CD4-positive, alpha-beta T cell (primary cell): ENCODE results near the gene FKBP15. TPM values are rescaled to one million over a fixed set of nuclear protein-coding genes. Genes with fewer than 3 reads are reported as not detected.
A peak's percentile ranks its signal among the peaks of the same experiment; 100 is the strongest.

Experiments
- ATAC-seq: fragments of 200-7000 bp; cut with Tn5 transposase; one replicate; pipeline ENCODE4 v1.10.0; 2022; ENCODE audit warnings: mild to moderate bottlenecking; ENCODE audit not compliant: poor library complexity
- CTCF ChIA-PET: fragments of 350-600 bp; sonication (Branson Sonifier 250); formaldehyde crosslinking; loops from one replicate; lab custom pipeline; 2021; ENCODE audit warnings: antibody characterized with exemption, inconsistent platforms; lab: Charles Lee
- POLR2A ChIA-PET: fragments of 350-600 bp; sonication (Branson Sonifier 250); formaldehyde crosslinking; loops from one replicate; lab custom pipeline; 2021; ENCODE audit warnings: antibody characterized with exemption, inconsistent platforms; lab: Charles Lee
- DNase-seq, 14 experiments: peaks; one replicate each; pipeline ENCODE4 v3.0.0-alpha.2; 2013 to 2020; ENCODE audit warnings: mixed read lengths in 2 of 14
- H3K27ac ChIP-seq, 2 donors: one replicate each; pipeline versions ENCODE4 v1.5.1 to v1.7.0; 2013; ENCODE audit warnings: low read length in 2 of 2, low read depth in 1 of 2, mild to moderate bottlenecking in 1 of 2
- H3K27me3 ChIP-seq, 2 experiments: 1 replicate in 1 of 2; 2 replicates in 1 of 2; pipeline versions ENCODE4 v1.6.1 to v1.7.0; 2013; ENCODE audit warnings: low read length in 2 of 2, control low read depth in 1 of 2, mild to moderate bottlenecking in 1 of 2, moderate library complexity in 1 of 2; ENCODE audit not compliant: insufficient read depth in 2 of 2, control insufficient read depth in 1 of 2
- H3K36me3 ChIP-seq: one replicate; pipeline ENCODE4 v1.6.1; 2013; ENCODE audit warnings: low read length, control low read depth; ENCODE audit not compliant: insufficient read depth
- H3K4me1 ChIP-seq: one replicate; pipeline ENCODE4 v1.6.1; 2013; ENCODE audit warnings: low read length, control low read depth; ENCODE audit not compliant: insufficient read depth
- H3K4me3 ChIP-seq: one replicate; pipeline ENCODE4 v1.5.1; 2013; ENCODE audit warnings: mild to moderate bottlenecking, low read length, moderate library complexity
- H3K9me3 ChIP-seq, 2 experiments: 1 replicate in 1 of 2; 2 replicates in 1 of 2; pipeline versions ENCODE4 v1.6.1 to v1.7.0; 2013; ENCODE audit warnings: low read length in 2 of 2, mild to moderate bottlenecking in 2 of 2, control low read depth in 1 of 2, moderate library complexity in 1 of 2; ENCODE audit not compliant: control insufficient read depth in 1 of 2, insufficient read depth in 1 of 2
- H3K27ac Mint-ChIP-seq: one replicate; pipeline ENCODE4 v1.8.0; 2020; ENCODE audit warnings: mixed read lengths
- H3K27me3 Mint-ChIP-seq: one replicate; pipeline ENCODE4 v1.8.0; 2021; ENCODE audit warnings: mixed read lengths
- H3K36me3 Mint-ChIP-seq: one replicate; pipeline ENCODE4 v1.8.0; 2021; ENCODE audit warnings: low read depth, mixed read lengths
- H3K4me1 Mint-ChIP-seq: one replicate; pipeline ENCODE4 v1.8.0; 2021; ENCODE audit warnings: low read depth, mixed read lengths
- H3K4me3 Mint-ChIP-seq: one replicate; pipeline ENCODE4 v1.8.0; 2020; ENCODE audit warnings: mild to moderate bottlenecking, mixed read lengths
- H3K9me3 Mint-ChIP-seq: one replicate; pipeline ENCODE4 v1.8.0; 2020; ENCODE audit warnings: mixed read lengths
- CTCF ChIP-seq: fragments of 200-600 bp; IDR thresholded peaks from one replicate; pipeline ENCODE4 v1.8.0; 2022; ENCODE audit warnings: antibody characterized with exemption, mild to moderate bottlenecking
- intact Hi-C, 2 experiments: fragments of 100-400 bp; cut with DNase I in 1 of 2; cut with micrococcal nuclease in 1 of 2; formaldehyde crosslinking; loops; one replicate each; pipeline versions ENCODE4 v1.15.1 to v1.9.0; 2023 to 2025; cut with DNase I, micrococcal nuclease
- total RNA-seq, 174 experiments: library from RNA in 2 of 174; stranded (reverse) in 2 of 174; gene quantifications; one replicate each; pipeline ENCODE4 v1.2.3 and lab custom pipeline; 2021 to 2026

Gene FKBP15
- total RNA-seq, 2 experiments from 2014 or later: 11.9 to 14.2 TPM

GRCh38 chr9:113228130-113228665 is 7.1 kb upstream of the FKBP15 start:
- H3K27me3 Mint-ChIP-seq: no peaks in the 10 kb centered on the region
- ChIA-PET CTCF (interaction anchor here (1.6 kb wide), 1 partner anchor 13 kb away, joined by 4 read pairs; no protein-coding TSS in a partner anchor), POLR2A (no interaction called here)
- ATAC-seq: peak; percentile 92
- DNase-seq: peak in 4 of 14 experiments; percentile 39 to 50 (median 46)
- H3K27ac Mint-ChIP-seq: peak overlapping the region; percentile 72
- Histone ChIP-seq H3K4me1 (peaks cover 6% of the 10 kb centered on the region), H3K27me3 (no peaks in the 10 kb centered on the region), H3K4me3 (no peak overlapping the region), H3K36me3 (no peaks in the 10 kb centered on the region), H3K27ac (no peak overlapping the region), H3K9me3 (no peaks in the 10 kb centered on the region)
- peaks cover 29% of the 10 kb centered on the region for H3K4me1 Mint-ChIP-seq
- intact Hi-C loops: loop anchor here in 1 of 2 experiments (10.0 kb wide), 1 partner anchor 1593 kb away; the partner anchor contains the start of gene DNAJC25
- peak overlapping the region; percentile 5 for H3K4me3 Mint-ChIP-seq
- no peaks in the 10 kb centered on the region for H3K9me3 Mint-ChIP-seq
- no peaks in the 10 kb centered on the region for H3K36me3 Mint-ChIP-seq
- no peak for TF ChIP-seq CTCF

GRCh38 chr9:113227436-113227835 is 6.4 kb upstream of the FKBP15 start:
- no peak overlapping the region for H3K4me3 ChIP-seq
- POLR2A ChIA-PET: interaction anchor here (0.5 kb wide), 1 partner anchor 45 kb away, joined by 4 read pairs; no protein-coding TSS in a partner anchor
- Mint-ChIP-seq H3K9me3 (no peaks in the 10 kb centered on the region), H3K27ac (no peak overlapping the region), H3K4me3 (no peak overlapping the region), H3K27me3 (no peaks in the 10 kb centered on the region), H3K4me1 (peaks cover 29% of the 10 kb centered on the region), H3K36me3 (no peaks in the 10 kb centered on the region)
- H3K9me3 ChIP-seq: no peaks in the 10 kb centered on the region
- no peaks in the 10 kb centered on the region for H3K36me3 ChIP-seq
- TF ChIP-seq CTCF: no peak
- DNase-seq (no peak), ATAC-seq (no peak)
- H3K4me1 ChIP-seq: peaks cover 4% of the 10 kb centered on the region
- intact Hi-C loops: loop anchor here in 1 of 2 experiments (10.0 kb wide), 1 partner anchor 1593 kb away; the partner anchor contains the start of gene DNAJC25
- no peak overlapping the region for H3K27ac ChIP-seq
- H3K27me3 ChIP-seq: no peaks in the 10 kb centered on the region
- CTCF ChIA-PET: interaction anchor here (1.6 kb wide), 1 partner anchor 13 kb away, joined by 4 read pairs; no protein-coding TSS in a partner anchor

- intact Hi-C loops: loop anchor here in 1 of 2 experiments (2.0 to 10.0 kb wide), 7 partner anchors 118 to 1742 kb away; partner anchors contain the start of genes ALAD, DNAJC25, ECPAS and PTBP3
- no peaks in the 10 kb centered on the region for H3K36me3 ChIP-seq
- H3K27me3 ChIP-seq: no peaks in the 10 kb centered on the region
- ATAC-seq (no peak), DNase-seq (no peak)
- Mint-ChIP-seq H3K36me3 (peaks cover 11% of the 10 kb centered on the region), H3K27ac (no peak overlapping the region), H3K9me3 (no peaks in the 10 kb centered on the region), H3K4me3 (peak overlapping the region; percentile 22), H3K27me3 (no peaks in the 10 kb centered on the region), H3K4me1 (peaks cover 51% of the 10 kb centered on the region)
- ChIA-PET CTCF (no interaction called here), POLR2A (no interaction called here)
- peaks cover 23% of the 10 kb centered on the region for H3K4me1 ChIP-seq
- H3K9me3 ChIP-seq: no peaks in the 10 kb centered on the region
- no peak for TF ChIP-seq CTCF
- no peak overlapping the region for H3K27ac ChIP-seq
- H3K4me3 ChIP-seq: no peak overlapping the region
Observed at GRCh38 chr9:113223963-113224362, 2.9 kb upstream of the FKBP15 start.
